HEK293 (cell line): Measurements from ENCODE around the gene MPPED1.

Experiments
- ZNF426 ChIP-seq: fragments of 450-650 bp; formaldehyde crosslinking; IDR thresholded peaks from 2 replicates; pipeline ENCODE4 v1.5.1; 2017; ENCODE audit warnings: missing biosample characterization, missing genetic modification characterization, mild to moderate bottlenecking, inconsistent platforms, moderate library complexity
- TF ChIP-seq, protein P1 (sequence below): fragments of 450-650 bp; formaldehyde crosslinking; IDR thresholded peaks from 2 replicates; pipeline ENCODE4 v1.5.1; 2016; ENCODE audit warnings: missing biosample characterization, missing genetic modification characterization

DNA sequence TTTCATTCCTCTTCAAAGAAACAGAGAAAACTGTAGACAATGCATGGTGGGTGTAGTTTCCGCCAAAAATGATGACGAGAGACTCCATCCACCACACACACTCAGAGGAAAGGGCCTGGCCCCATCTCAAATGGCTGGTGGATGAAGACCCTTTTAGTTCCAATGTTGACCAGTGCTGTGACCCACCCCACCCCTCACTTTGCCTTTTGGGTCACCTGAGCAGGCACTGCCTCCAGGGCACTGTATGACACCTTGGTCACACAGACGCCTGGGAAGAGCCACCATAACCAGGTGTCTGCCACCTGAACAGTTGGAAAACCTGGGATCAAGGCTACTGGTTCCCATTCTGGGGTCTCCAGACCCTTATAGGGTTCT lies 121.3 kb downstream of the MPPED1 start:
- TF ChIP-seq, protein P1, sequence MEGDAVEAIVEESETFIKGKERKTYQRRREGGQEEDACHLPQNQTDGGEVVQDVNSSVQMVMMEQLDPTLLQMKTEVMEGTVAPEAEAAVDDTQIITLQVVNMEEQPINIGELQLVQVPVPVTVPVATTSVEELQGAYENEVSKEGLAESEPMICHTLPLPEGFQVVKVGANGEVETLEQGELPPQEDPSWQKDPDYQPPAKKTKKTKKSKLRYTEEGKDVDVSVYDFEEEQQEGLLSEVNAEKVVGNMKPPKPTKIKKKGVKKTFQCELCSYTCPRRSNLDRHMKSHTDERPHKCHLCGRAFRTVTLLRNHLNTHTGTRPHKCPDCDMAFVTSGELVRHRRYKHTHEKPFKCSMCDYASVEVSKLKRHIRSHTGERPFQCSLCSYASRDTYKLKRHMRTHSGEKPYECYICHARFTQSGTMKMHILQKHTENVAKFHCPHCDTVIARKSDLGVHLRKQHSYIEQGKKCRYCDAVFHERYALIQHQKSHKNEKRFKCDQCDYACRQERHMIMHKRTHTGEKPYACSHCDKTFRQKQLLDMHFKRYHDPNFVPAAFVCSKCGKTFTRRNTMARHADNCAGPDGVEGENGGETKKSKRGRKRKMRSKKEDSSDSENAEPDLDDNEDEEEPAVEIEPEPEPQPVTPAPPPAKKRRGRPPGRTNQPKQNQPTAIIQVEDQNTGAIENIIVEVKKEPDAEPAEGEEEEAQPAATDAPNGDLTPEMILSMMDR: no peak
- TF ChIP-seq ZNF426 (tag by site-specific recombination): no peak
